HepG2 (cell line): ENCODE results near the gene EEFSEC. TPM values are rescaled to one million over a fixed set of nuclear protein-coding genes. Genes with fewer than 3 reads are reported as not detected.

Source experiments
- ARNT2 ChIP-seq: sonication (generic); formaldehyde crosslinking; IDR thresholded peaks from 2 replicates; pipeline ENCODE4 v1.8.0; 2022; ENCODE audit warnings: mild to moderate bottlenecking, low read depth, missing genetic modification reagents, moderate library complexity
- CSRNP2 ChIP-seq: sonication (generic); formaldehyde crosslinking; conservative IDR thresholded peaks from 2 replicates; pipeline ENCODE4 v1.8.0; 2022; ENCODE audit warnings: low read depth, missing genetic modification reagents
- FIP1L1 ChIP-seq: fragments of 200-400 bp; formaldehyde crosslinking; IDR thresholded peaks from 2 replicates; pipeline ENCODE4 v1.6.1; 2018; ENCODE audit warnings: low read depth, mild to moderate bottlenecking, low read length, moderate library complexity, borderline replicate concordance; ENCODE audit not compliant: insufficient read depth
- GATAD2A ChIP-seq: IDR thresholded peaks from 2 replicates; pipeline ENCODE4 v1.6.1; 2016
- HDAC1 ChIP-seq: sonication (generic); formaldehyde crosslinking; IDR thresholded peaks from 2 replicates; pipeline ENCODE4 v1.5.1; 2020; ENCODE audit warnings: mild to moderate bottlenecking, missing genetic modification reagents
- ISX ChIP-seq: sonication (generic); formaldehyde crosslinking; conservative IDR thresholded peaks from 2 replicates; pipeline ENCODE4 v1.5.0; 2020; ENCODE audit warnings: missing genetic modification reagents
- MIXL1 ChIP-seq: IDR thresholded peaks from 2 replicates; pipeline ENCODE4 v1.6.1; 2016
- MYC ChIP-seq: sonication (generic); formaldehyde crosslinking; IDR thresholded peaks from 2 replicates; pipeline ENCODE4 v1.9.0; 2021; ENCODE audit warnings: missing genetic modification reagents, borderline replicate concordance
- ONECUT2 ChIP-seq: sonication (generic); formaldehyde crosslinking; IDR thresholded peaks from 2 replicates; pipeline ENCODE4 v1.4.0; 2020; ENCODE audit warnings: missing genetic modification reagents
- PAXIP1 ChIP-seq: sonication (generic); formaldehyde crosslinking; conservative IDR thresholded peaks from 2 replicates; pipeline ENCODE4 v1.4.0; 2020; ENCODE audit warnings: mild to moderate bottlenecking, missing genetic modification reagents, moderate library complexity
- SRF ChIP-seq: IDR thresholded peaks from 2 replicates; pipeline ENCODE4 v1.6.1; 2011; ENCODE audit warnings: mild to moderate bottlenecking, low read depth, low read length, moderate library complexity
- ZBTB34 ChIP-seq: sonication (generic); formaldehyde crosslinking; IDR thresholded peaks from 2 replicates; pipeline ENCODE4 v1.8.0; 2022; ENCODE audit warnings: mild to moderate bottlenecking, missing genetic modification reagents
- ZC3H13 ChIP-seq: sonication (generic); formaldehyde crosslinking; IDR thresholded peaks from 2 replicates; pipeline ENCODE4 v1.8.1; 2023; ENCODE audit warnings: mild to moderate bottlenecking, missing genetic modification reagents, moderate library complexity
- ZNF275 ChIP-seq: sonication (generic); formaldehyde crosslinking; IDR thresholded peaks from 2 replicates; pipeline ENCODE4 v1.8.0; 2022; ENCODE audit warnings: missing genetic modification reagents, mild to moderate bottlenecking, inconsistent platforms, borderline replicate concordance
- ZNF446 ChIP-seq: sonication (generic); formaldehyde crosslinking; IDR thresholded peaks from 2 replicates; pipeline ENCODE4 v1.5.0; 2020; ENCODE audit warnings: mild to moderate bottlenecking, missing genetic modification reagents
- ZNF567 ChIP-seq: sonication (generic); formaldehyde crosslinking; IDR thresholded peaks from 2 replicates; pipeline ENCODE4 v1.8.1; 2023; ENCODE audit warnings: mild to moderate bottlenecking, missing genetic modification reagents, borderline replicate concordance
- ZNF879 ChIP-seq: sonication (generic); formaldehyde crosslinking; IDR thresholded peaks from 2 replicates; pipeline ENCODE4 v1.8.1; 2023; ENCODE audit warnings: missing genetic modification reagents
- polyA plus RNA-seq, 8 experiments: library from polyadenylated mRNA; depleted of rRNA in 3 of 8; stranded (reverse) in 7 of 8; unstranded in 1 of 8; fragments of >200 nt; fragmentation: Illumina TruSeq in 4 of 8; extraction: Trizol in 4 of 8; gene quantifications; 2 replicates each; pipeline versions ENCODE4 v1.2.1 to v1.2.3, GENCODE V29; 2011 to 2016; ENCODE audit warnings: low read depth in 4 of 8, missing spikeins in 1 of 8, mixed read lengths in 1 of 8; ENCODE audit not compliant: insufficient read depth in 1 of 8
- total RNA-seq, 5 experiments: library from RNA; depleted of rRNA; stranded (reverse); fragments of >200 nt; fragmentation: Illumina TruSeq; extraction: Trizol; gene quantifications; 2 replicates each; pipeline ENCODE4 v1.2.3, GENCODE V29; 2016; ENCODE audit warnings: low read depth in 1 of 5
- TF ChIP-seq, protein P1 (sequence below): IDR thresholded peaks from 2 replicates; pipeline ENCODE4 v1.6.1; 2016; ENCODE audit warnings: missing genetic modification reagents, missing compliant biosample characterization
- TF ChIP-seq, protein P2 (sequence below): sonication (generic); formaldehyde crosslinking; IDR thresholded peaks from 2 replicates; pipeline ENCODE4 v1.4.0; 2020; ENCODE audit warnings: missing genetic modification reagents, low read depth, mild to moderate bottlenecking, borderline replicate concordance

The EEFSEC gene
- total and polyA plus RNA-seq, 2 of the 13 experiments (the other 11 are each of a cell fraction or from before 2014, with no cell fraction given) = 6.4 to 24.2 TPM

GRCh38 chr3:128153156-128154041 is at the start of gene EEFSEC (continued):
- TF ChIP-seq ZBTB34 = peak; percentile 74; the same call in 1 of the 2 replicates
- peak; percentile 95; the same call in 1 of the 2 replicates for TF ChIP-seq ZC3H13 (CRISPR knock-in tag)
- peak; percentile 78 for TF ChIP-seq GATAD2A (CRISPR knock-in tag)
- TF ChIP-seq MYC (CRISPR knock-in tag) = peak; percentile 89; the same call in 1 of the 2 replicates
- peak; percentile 77 for TF ChIP-seq MIXL1 (CRISPR knock-in tag)
- peak; percentile 81; the same call in 1 of the 2 replicates for TF ChIP-seq FIP1L1
- 0 out of 2 replicates have a peak, but pooled peaks have one; percentile 16 for TF ChIP-seq ZNF446 (CRISPR knock-in tag)
- TF ChIP-seq ZNF567 = no peak
- TF ChIP-seq ARNT2 (CRISPR knock-in tag) = peak; percentile 52; the same call in 1 of the 2 replicates
- TF ChIP-seq PAXIP1 (CRISPR knock-in tag) = peak; percentile 67
- TF ChIP-seq ISX (CRISPR knock-in tag) = no peak
- TF ChIP-seq, protein P1, sequence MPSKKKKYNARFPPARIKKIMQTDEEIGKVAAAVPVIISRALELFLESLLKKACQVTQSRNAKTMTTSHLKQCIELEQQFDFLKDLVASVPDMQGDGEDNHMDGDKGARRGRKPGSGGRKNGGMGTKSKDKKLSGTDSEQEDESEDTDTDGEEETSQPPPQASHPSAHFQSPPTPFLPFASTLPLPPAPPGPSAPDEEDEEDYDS (CRISPR knock-in tag) = peak; percentile 77
- TF ChIP-seq HDAC1 (CRISPR knock-in tag) = peak; percentile 97
- peak; percentile 42; the same call in 1 of the 2 replicates for TF ChIP-seq SRF
- 0 out of 2 replicates have a peak, but pooled peaks have one; percentile 29 for TF ChIP-seq ONECUT2 (CRISPR knock-in tag)
- no peak for TF ChIP-seq CSRNP2 (CRISPR knock-in tag)
- TF ChIP-seq, protein P2, sequence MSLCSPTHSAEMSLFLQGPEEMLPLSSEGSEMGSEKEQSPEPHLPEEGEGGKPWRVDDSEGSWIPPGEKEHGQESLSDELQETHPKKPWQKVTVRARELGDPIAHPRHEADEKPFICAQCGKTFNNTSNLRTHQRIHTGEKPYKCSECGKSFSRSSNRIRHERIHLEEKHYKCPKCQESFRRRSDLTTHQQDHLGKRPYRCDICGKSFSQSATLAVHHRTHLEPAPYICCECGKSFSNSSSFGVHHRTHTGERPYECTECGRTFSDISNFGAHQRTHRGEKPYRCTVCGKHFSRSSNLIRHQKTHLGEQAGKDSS = peak; percentile 93
- 0 out of 2 replicates have a peak, but pooled peaks have one; percentile 65 for TF ChIP-seq ZNF275 (CRISPR knock-in tag)
- peak; percentile 97 for TF ChIP-seq ZNF879 (CRISPR knock-in tag)
